Measurements from ENCODE around the gene MAEA. TPM values are rescaled to one million over a fixed set of nuclear protein-coding genes. Genes with fewer than 3 reads are reported as not detected.
A peak's percentile ranks its signal among the peaks of the same experiment; 100 is the strongest.

Gene MAEA
- total RNA-seq, 1 donor from 2014 or later, result 68.2 TPM

DNA sequence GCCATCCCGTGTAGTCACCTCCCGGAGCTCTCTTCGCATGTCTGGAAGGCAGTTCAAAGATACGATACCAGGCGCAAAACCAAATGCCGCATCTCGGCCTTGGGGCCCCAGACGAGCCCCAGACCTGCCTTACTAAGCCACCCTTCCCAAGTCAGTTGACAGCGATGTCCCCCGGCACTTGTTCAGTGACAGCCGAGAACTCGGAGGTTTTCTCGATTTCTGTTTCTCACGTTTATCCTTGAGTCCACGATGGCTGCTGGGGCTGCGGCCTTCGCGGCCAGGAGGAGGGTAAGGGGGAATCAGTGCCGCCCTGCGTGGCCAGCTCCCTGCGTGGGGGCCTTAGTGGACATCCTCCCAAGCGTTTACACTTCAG is 7.3 kb downstream of the MAEA start:
- Mint-ChIP-seq H3K4me1 (ENCODE audit: unreplicated experiment) (peaks cover 20% of the 10 kb centered on the region), H3K36me3 (ENCODE audit: low read depth, unreplicated experiment) (peaks cover 26% of the 10 kb centered on the region), H3K27ac (ENCODE audit: unreplicated experiment) (peak overlapping the region; percentile 25), H3K9me3 (ENCODE audit: unreplicated experiment) (no peaks in the 10 kb centered on the region), H3K4me3 (ENCODE audit: unreplicated experiment) (no peak overlapping the region), H3K27me3 (ENCODE audit: unreplicated experiment) (peaks cover 5% of the 10 kb centered on the region)
- TF ChIP-seq, protein P1, sequence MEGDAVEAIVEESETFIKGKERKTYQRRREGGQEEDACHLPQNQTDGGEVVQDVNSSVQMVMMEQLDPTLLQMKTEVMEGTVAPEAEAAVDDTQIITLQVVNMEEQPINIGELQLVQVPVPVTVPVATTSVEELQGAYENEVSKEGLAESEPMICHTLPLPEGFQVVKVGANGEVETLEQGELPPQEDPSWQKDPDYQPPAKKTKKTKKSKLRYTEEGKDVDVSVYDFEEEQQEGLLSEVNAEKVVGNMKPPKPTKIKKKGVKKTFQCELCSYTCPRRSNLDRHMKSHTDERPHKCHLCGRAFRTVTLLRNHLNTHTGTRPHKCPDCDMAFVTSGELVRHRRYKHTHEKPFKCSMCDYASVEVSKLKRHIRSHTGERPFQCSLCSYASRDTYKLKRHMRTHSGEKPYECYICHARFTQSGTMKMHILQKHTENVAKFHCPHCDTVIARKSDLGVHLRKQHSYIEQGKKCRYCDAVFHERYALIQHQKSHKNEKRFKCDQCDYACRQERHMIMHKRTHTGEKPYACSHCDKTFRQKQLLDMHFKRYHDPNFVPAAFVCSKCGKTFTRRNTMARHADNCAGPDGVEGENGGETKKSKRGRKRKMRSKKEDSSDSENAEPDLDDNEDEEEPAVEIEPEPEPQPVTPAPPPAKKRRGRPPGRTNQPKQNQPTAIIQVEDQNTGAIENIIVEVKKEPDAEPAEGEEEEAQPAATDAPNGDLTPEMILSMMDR (IDR thresholded peaks at IDR 0.05; ENCODE audit: unreplicated experiment), result no peak
- DNase-seq (ENCODE audit: low spot score), result no peak

DNA sequence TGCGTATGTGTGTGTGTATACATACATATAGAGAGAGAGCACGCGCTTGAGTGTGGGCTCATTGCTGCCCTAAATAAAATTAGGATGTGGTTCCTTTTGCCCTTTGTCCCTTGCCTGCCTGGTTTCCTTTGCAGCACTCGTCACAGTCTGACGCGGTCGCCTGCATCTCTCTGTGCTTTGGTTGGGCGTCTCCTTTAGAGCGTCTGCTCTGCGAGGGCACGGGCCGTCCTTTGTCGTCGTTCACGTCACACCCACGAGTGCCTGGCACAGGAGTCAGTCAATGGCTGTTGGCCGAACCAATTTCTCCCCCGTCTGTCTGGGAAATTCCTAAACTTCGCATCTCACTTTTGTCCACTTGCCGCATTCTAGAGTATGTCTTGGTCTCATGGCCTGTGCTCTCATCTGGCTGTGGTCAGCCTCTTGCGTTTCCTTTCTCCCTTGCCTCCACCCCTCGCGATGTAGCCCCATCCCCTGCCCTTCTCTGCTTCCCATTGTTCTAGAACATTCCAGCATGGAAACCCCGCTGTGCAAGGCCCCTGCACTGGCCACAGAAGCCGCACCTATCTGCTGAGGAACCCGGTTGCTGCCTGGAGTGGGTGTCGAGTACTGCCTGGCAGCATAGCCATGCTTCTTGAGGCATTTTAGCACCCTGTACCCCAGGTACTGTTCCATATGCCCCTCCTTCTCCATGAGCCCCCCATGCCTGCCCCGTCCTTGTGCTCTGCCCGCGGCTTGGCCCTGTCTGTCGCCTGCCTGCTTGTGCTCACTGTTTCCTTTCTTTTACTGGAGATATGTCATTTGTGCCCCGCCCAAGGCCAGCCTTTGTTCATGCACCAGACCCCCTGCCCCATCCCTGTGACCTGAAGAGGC is 8.0 kb downstream of the MAEA start:
- H3K9me3 Mint-ChIP-seq (ENCODE audit: unreplicated experiment), result no peaks in the 10 kb centered on the region
- peaks cover 3% of the 10 kb centered on the region for H3K27me3 Mint-ChIP-seq (ENCODE audit: unreplicated experiment)
- no peak for DNase-seq (ENCODE audit: low spot score)
- H3K4me1 Mint-ChIP-seq (ENCODE audit: unreplicated experiment), result peaks cover 20% of the 10 kb centered on the region
- H3K27ac Mint-ChIP-seq (ENCODE audit: unreplicated experiment), result peak overlapping the region; percentile 59
- peak overlapping the region; percentile 59 for H3K4me3 Mint-ChIP-seq (ENCODE audit: unreplicated experiment)
- H3K36me3 Mint-ChIP-seq (ENCODE audit: low read depth, unreplicated experiment), result peaks cover 25% of the 10 kb centered on the region
- TF ChIP-seq, protein P1 (IDR thresholded peaks at IDR 0.05; ENCODE audit: unreplicated experiment), result no peak

DNA sequence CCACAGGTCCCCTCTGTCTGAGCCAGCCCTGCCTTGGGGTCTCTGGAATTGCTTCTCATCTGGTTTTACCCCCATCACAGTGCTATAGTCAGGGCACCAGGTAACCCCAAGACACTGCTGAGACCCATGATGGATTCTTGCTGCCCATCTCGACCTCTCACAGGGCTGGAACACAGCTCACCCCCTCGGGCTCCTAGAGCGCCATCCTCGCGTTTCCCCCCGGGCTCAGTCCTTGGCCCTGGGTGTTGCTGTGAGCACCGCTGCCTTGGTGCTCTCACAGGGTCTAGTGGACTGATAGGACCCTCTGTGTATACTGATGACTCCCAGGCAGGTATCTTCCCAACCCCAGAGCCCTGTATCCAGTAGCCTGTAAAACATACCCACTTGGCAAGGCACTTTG is 8.8 kb downstream of the MAEA start:
- H3K36me3 Mint-ChIP-seq (ENCODE audit: low read depth, unreplicated experiment), result peaks cover 25% of the 10 kb centered on the region
- DNase-seq (ENCODE audit: low spot score), result no peak
- H3K4me3 Mint-ChIP-seq (ENCODE audit: unreplicated experiment), result no peak overlapping the region
- H3K27ac Mint-ChIP-seq (ENCODE audit: unreplicated experiment), result no peak overlapping the region
- peaks cover 3% of the 10 kb centered on the region for H3K27me3 Mint-ChIP-seq (ENCODE audit: unreplicated experiment)
- H3K9me3 Mint-ChIP-seq (ENCODE audit: unreplicated experiment), result no peaks in the 10 kb centered on the region
- TF ChIP-seq, protein P1 (IDR thresholded peaks at IDR 0.05; ENCODE audit: unreplicated experiment), result no peak
- peaks cover 20% of the 10 kb centered on the region for H3K4me1 Mint-ChIP-seq (ENCODE audit: unreplicated experiment)

DNA sequence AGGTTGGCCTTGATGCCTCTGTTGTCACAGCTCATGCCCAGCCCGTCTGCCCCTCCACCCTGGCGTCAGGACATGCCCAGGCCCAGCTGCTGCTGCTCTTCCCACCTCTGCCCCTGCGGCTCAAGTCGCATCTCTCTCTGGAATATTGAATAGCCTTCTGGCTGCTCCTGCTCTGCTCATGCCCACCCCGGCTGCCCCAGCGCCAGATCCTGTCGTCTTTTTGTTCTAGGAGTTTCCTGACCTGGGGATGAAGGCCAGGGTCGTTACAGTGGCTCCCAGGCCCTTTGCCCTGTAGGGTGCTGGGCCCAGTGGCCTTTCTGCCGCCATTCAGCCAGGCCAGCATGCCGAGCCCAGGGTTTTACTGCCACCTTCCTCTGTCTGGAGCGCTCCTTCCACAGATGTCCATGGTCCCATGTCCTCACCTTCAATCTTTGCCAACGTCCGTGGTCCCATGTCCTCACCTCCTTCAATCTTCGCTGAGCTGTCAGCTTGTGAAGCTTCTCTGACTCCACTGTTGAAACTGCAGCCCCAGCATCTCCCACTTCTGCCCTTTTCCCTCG is 9.7 kb downstream of the MAEA start:
- no peak for DNase-seq (ENCODE audit: low spot score)
- Mint-ChIP-seq H3K36me3 (ENCODE audit: low read depth, unreplicated experiment) (peaks cover 25% of the 10 kb centered on the region), H3K27me3 (ENCODE audit: unreplicated experiment) (peaks cover 3% of the 10 kb centered on the region), H3K9me3 (ENCODE audit: unreplicated experiment) (no peaks in the 10 kb centered on the region), H3K4me1 (ENCODE audit: unreplicated experiment) (peaks cover 16% of the 10 kb centered on the region), H3K27ac (ENCODE audit: unreplicated experiment) (peak overlapping the region; percentile 50), H3K4me3 (ENCODE audit: unreplicated experiment) (no peak overlapping the region)
- TF ChIP-seq, protein P1 (IDR thresholded peaks at IDR 0.05; ENCODE audit: unreplicated experiment), result no peak
